Mucosa of descending colon (tissue), 3 donors: Measurements from ENCODE around the gene CFAP68. TPM values are rescaled to one million over a fixed set of nuclear protein-coding genes. Genes with fewer than 3 reads are reported as not detected.

Experiments used
- ATAC-seq: fragments of 200-7000 bp; cut with Tn5 transposase; one replicate; pipeline ENCODE4 v1.9.1; 2020; ENCODE audit warnings: mild to moderate bottlenecking, moderate library complexity
- DNase-seq, 3 donors: peaks; one replicate each; pipeline ENCODE4 v3.0.0-alpha.2; 2020
- H3K36me3 ChIP-seq: fragments of 200-600 bp; one replicate; pipeline ENCODE4 v1.8.0; 2021; ENCODE audit warnings: low read depth, mild to moderate bottlenecking
- H3K4me1 ChIP-seq: fragments of 200-600 bp; one replicate; pipeline ENCODE4 v1.8.0; 2021; ENCODE audit warnings: low read depth, mild to moderate bottlenecking
- H3K4me3 ChIP-seq: fragments of 200-600 bp; one replicate; pipeline ENCODE4 v1.8.0; 2021; ENCODE audit warnings: mild to moderate bottlenecking
- H3K9me3 ChIP-seq: fragments of 200-600 bp; one replicate; pipeline ENCODE4 v1.8.0; 2021; ENCODE audit warnings: mild to moderate bottlenecking
- CTCF ChIP-seq: fragments of 200-600 bp; IDR thresholded peaks from one replicate; pipeline ENCODE4 v1.8.0; 2022; ENCODE audit warnings: antibody characterized with exemption, mild to moderate bottlenecking
- intact Hi-C, 2 donors: fragments of 100-400 bp; cut with DNase I in 1 of 2; cut with micrococcal nuclease in 1 of 2; formaldehyde crosslinking; loops; one replicate each; pipeline versions ENCODE4 v1.11.0 to v1.11.1; 2022; cut with DNase I, micrococcal nuclease
- total RNA-seq, 3 donors: library from RNA; stranded (reverse); fragmentation: NEBNext Ultra II Directional in 2 of 3; extraction: Animal tissue kit (Norgen Biotek cat#: 25700) in 2 of 3; gene quantifications; one replicate each; pipeline versions ENCODE4 v1.2.1 to v1.2.4, GENCODE V29; 2021 to 2023
- donor health status: DM: no; HTN: no; CAD: no; lungs with moderate emphysema.
- donor health status: DM: no; HTN: no; CAD: no.
- donor health status: DM: no; HTN: yes; CAD: no.

CFAP68 gene
- total RNA-seq, 3 donors from 2014 or later = 12.2 to 26.4 (median 19.1) TPM

GRCh38 chr11:111843661-111844060, 35.7 kb upstream of the CFAP68 start:
- no peak for DNase-seq
- intact Hi-C loops = loop anchor here (10.0 kb wide), 1 partner anchor 279 kb away; no protein-coding TSS in a partner anchor
- Histone ChIP-seq H3K36me3 (no peaks in the 10 kb centered on the region), H3K9me3 (no peaks in the 10 kb centered on the region), H3K4me1 (no peaks in the 10 kb centered on the region), H3K4me3 (no peak overlapping the region)
- ATAC-seq = no peak
- TF ChIP-seq CTCF = no peak

GRCh38 chr11:111845276-111846028, 33.9 kb upstream of the CFAP68 start:
- no peak for TF ChIP-seq CTCF
- Histone ChIP-seq H3K9me3 (no peaks in the 10 kb centered on the region), H3K4me3 (no peak overlapping the region), H3K4me1 (no peaks in the 10 kb centered on the region), H3K36me3 (no peaks in the 10 kb centered on the region)
- DNase-seq (no peak), ATAC-seq (no peak)
- intact Hi-C loops = loop anchor here (10.0 kb wide), 1 partner anchor 281 kb away; no protein-coding TSS in a partner anchor

- no peaks in the 10 kb centered on the region for H3K36me3 ChIP-seq
- TF ChIP-seq CTCF = no peak
Observed at GRCh38 chr11:111846063-111846462, 33.3 kb upstream of the CFAP68 start.

GRCh38 chr11:111846636-111847035, 32.7 kb upstream of the CFAP68 start:
- intact Hi-C loops = loop anchor here (10.0 kb wide), 1 partner anchor 282 kb away; no protein-coding TSS in a partner anchor
- H3K36me3 ChIP-seq = no peaks in the 10 kb centered on the region

More at GRCh38 chr11:111846063-111846462, 33.3 kb upstream of the CFAP68 start:
- intact Hi-C loops = loop anchor here (10.0 kb wide), 1 partner anchor 281 kb away; no protein-coding TSS in a partner anchor
- Histone ChIP-seq H3K4me3 (no peak overlapping the region), H3K9me3 (no peaks in the 10 kb centered on the region), H3K4me1 (no peaks in the 10 kb centered on the region)
- no peak for ATAC-seq
- DNase-seq = no peak

GRCh38 chr11:111849631-111850030, 29.7 kb upstream of the CFAP68 start:
- no peak for DNase-seq
- ATAC-seq = no peak
- intact Hi-C loops = loop anchor here (10.0 kb wide), 1 partner anchor 285 kb away; no protein-coding TSS in a partner anchor
- Histone ChIP-seq H3K36me3 (no peaks in the 10 kb centered on the region), H3K9me3 (no peaks in the 10 kb centered on the region), H3K4me1 (no peaks in the 10 kb centered on the region), H3K4me3 (no peak overlapping the region)
- TF ChIP-seq CTCF = no peak

More at GRCh38 chr11:111846636-111847035, 32.7 kb upstream of the CFAP68 start:
- no peak for TF ChIP-seq CTCF
- Histone ChIP-seq H3K4me1 (no peaks in the 10 kb centered on the region), H3K4me3 (no peak overlapping the region), H3K9me3 (no peaks in the 10 kb centered on the region)
- no peak for ATAC-seq
- no peak for DNase-seq
